H9 (cell line): ENCODE data around the gene ABHD17B. TPM values are rescaled to one million over a fixed set of nuclear protein-coding genes. Genes with fewer than 3 reads are reported as not detected.

ENCODE experiments used
- DNase-seq: peaks from one replicate; pipeline ENCODE4 v3.0.0-alpha.2; 2017
- H2AFZ ChIP-seq: one replicate; pipeline ENCODE4 v1.6.1; 2013; ENCODE audit warnings: mild to moderate bottlenecking, low read length, control low read depth, moderate library complexity
- H2AK5ac ChIP-seq: 2 replicates; pipeline ENCODE4 v1.6.1; 2013; ENCODE audit warnings: low read length, control low read depth, mixed read lengths; ENCODE audit not compliant: insufficient read length
- H2BK120ac ChIP-seq: one replicate; pipeline ENCODE4 v1.6.1; 2013; ENCODE audit warnings: low read depth, mild to moderate bottlenecking, low read length, control low read depth, inconsistent platforms; ENCODE audit not compliant: poor library complexity, severe bottlenecking
- H2BK12ac ChIP-seq: 2 replicates; pipeline ENCODE4 v1.6.1; 2013; ENCODE audit warnings: low read length, control low read depth, mixed read lengths, low read depth; ENCODE audit not compliant: insufficient read length
- H2BK15ac ChIP-seq: 2 replicates; pipeline ENCODE4 v1.6.1; 2013; ENCODE audit warnings: low read depth, low read length, control low read depth
- H2BK20ac ChIP-seq: one replicate; pipeline ENCODE4 v1.6.1; 2013; ENCODE audit warnings: low read depth, mild to moderate bottlenecking, low read length, control low read depth, inconsistent platforms; ENCODE audit not compliant: poor library complexity, severe bottlenecking
- H2BK5ac ChIP-seq: 2 replicates; pipeline ENCODE4 v1.6.1; 2013; ENCODE audit warnings: low read length, control low read depth, mixed read lengths; ENCODE audit not compliant: insufficient read length
- H3K14ac ChIP-seq: 2 replicates; pipeline ENCODE4 v1.6.1; 2013; ENCODE audit warnings: low read length, control low read depth; ENCODE audit not compliant: insufficient read depth
- H3K18ac ChIP-seq: 2 replicates; pipeline ENCODE4 v1.6.1; 2013; ENCODE audit warnings: low read depth, mild to moderate bottlenecking, mixed read lengths, low read length, control low read depth; ENCODE audit not compliant: insufficient read length
- H3K23ac ChIP-seq: 2 replicates; pipeline ENCODE4 v1.6.1; 2013; ENCODE audit warnings: low read length, control low read depth, mixed read lengths, low read depth; ENCODE audit not compliant: insufficient read length
- H3K23me2 ChIP-seq: 2 replicates; pipeline ENCODE4 v1.6.1; 2013; ENCODE audit warnings: low read depth, mild to moderate bottlenecking, mixed read lengths, low read length, control low read depth; ENCODE audit not compliant: insufficient read length, poor library complexity, severe bottlenecking
- H3K27ac ChIP-seq: 2 replicates; pipeline ENCODE4 v1.5.1; 2013; ENCODE audit warnings: low read length, control low read depth, mixed read lengths, low read depth; ENCODE audit not compliant: insufficient read length
- H3K27me3 ChIP-seq: 2 replicates; pipeline ENCODE4 v1.6.1; 2013; ENCODE audit warnings: low read length, control low read depth, inconsistent platforms; ENCODE audit not compliant: insufficient read depth
- H3K4ac ChIP-seq: 2 replicates; pipeline ENCODE4 v1.6.1; 2013; ENCODE audit warnings: low read depth, mild to moderate bottlenecking, control low read depth, inconsistent platforms, low read length, moderate library complexity
- H3K4me1 ChIP-seq: 2 replicates; pipeline ENCODE4 v1.6.1; 2013; ENCODE audit warnings: low read length, control low read depth, inconsistent platforms; ENCODE audit not compliant: insufficient read depth
- H3K4me2 ChIP-seq: 2 replicates; pipeline ENCODE4 v1.6.1; 2013; ENCODE audit warnings: low read length, control low read depth, mixed read lengths; ENCODE audit not compliant: insufficient read length, insufficient read depth
- H3K56ac ChIP-seq: 2 replicates; pipeline ENCODE4 v1.6.1; 2013; ENCODE audit warnings: low read depth, mild to moderate bottlenecking, mixed read lengths, low read length, control low read depth; ENCODE audit not compliant: insufficient read length
- H3K79me1 ChIP-seq: 2 replicates; pipeline ENCODE4 v1.6.1; 2013; ENCODE audit warnings: low read depth, mild to moderate bottlenecking, moderate library complexity, low read length, control low read depth, inconsistent platforms; ENCODE audit not compliant: insufficient read depth, poor library complexity, severe bottlenecking
- H3K79me2 ChIP-seq: 2 replicates; pipeline ENCODE4 v1.6.1; 2013; ENCODE audit warnings: low read length, control low read depth, inconsistent platforms; ENCODE audit not compliant: insufficient read depth
- H3K9ac ChIP-seq: 2 replicates; pipeline ENCODE4 v1.6.1; 2013; ENCODE audit warnings: low read length, control low read depth, mixed read lengths; ENCODE audit not compliant: insufficient read length; ENCODE audit errors: extremely low read depth
- H3K9me3 ChIP-seq: one replicate; pipeline ENCODE4 v1.6.1; 2013; ENCODE audit warnings: low read depth, low read length, inconsistent platforms; ENCODE audit not compliant: control insufficient read depth
- H3T11ph ChIP-seq: one replicate; pipeline ENCODE4 v1.6.1; 2013; ENCODE audit warnings: mild to moderate bottlenecking, low read length, control low read depth, inconsistent platforms
- H4K20me1 ChIP-seq: one replicate; pipeline ENCODE4 v1.6.1; 2013; ENCODE audit not compliant: control insufficient read depth, insufficient read length, insufficient read depth
- H4K5ac ChIP-seq: 2 replicates; pipeline ENCODE4 v1.6.1; 2013; ENCODE audit warnings: low read depth, mild to moderate bottlenecking, mixed read lengths, low read length, control low read depth; ENCODE audit not compliant: insufficient read length
- H4K8ac ChIP-seq: replicated peaks from 2 replicates; pipeline ENCODE4 v1.6.1; 2013; ENCODE audit warnings: low read length, control low read depth, mixed read lengths, low read depth; ENCODE audit not compliant: insufficient read length
- H4K91ac ChIP-seq: 2 replicates; pipeline ENCODE4 v1.6.1; 2013; ENCODE audit warnings: low read depth, mild to moderate bottlenecking, moderate library complexity, mixed read lengths, low read length, control low read depth; ENCODE audit not compliant: insufficient read length
- H3K27ac Mint-ChIP-seq, 3 experiments: 2 replicates in 2 of 3; 3 replicates in 1 of 3; pipeline ENCODE4 v1.8.0; 2020 to 2021; ENCODE audit warnings: mixed read lengths in 3 of 3, mild to moderate bottlenecking in 1 of 3, moderate library complexity in 1 of 3
- H3K27me3 Mint-ChIP-seq: 2 replicates; pipeline ENCODE4 v1.8.0; 2021; ENCODE audit warnings: low read depth, mild to moderate bottlenecking, moderate library complexity, mixed read lengths
- H3K36me3 Mint-ChIP-seq, 3 experiments: 2 replicates in 2 of 3; 3 replicates in 1 of 3; pipeline ENCODE4 v1.8.0; 2020 to 2021; ENCODE audit warnings: low read depth in 3 of 3, mixed read lengths in 3 of 3; ENCODE audit not compliant: insufficient read depth in 1 of 3
- H3K4me1 Mint-ChIP-seq, 2 experiments: 2 replicates each; pipeline ENCODE4 v1.8.0; 2020; ENCODE audit warnings: mixed read lengths in 2 of 2
- H3K4me3 Mint-ChIP-seq, 2 experiments: 2 replicates in 1 of 2; 3 replicates in 1 of 2; pipeline ENCODE4 v1.8.0; 2020 to 2021; ENCODE audit warnings: mild to moderate bottlenecking in 2 of 2, mixed read lengths in 2 of 2, moderate library complexity in 1 of 2
- H3K9me3 Mint-ChIP-seq, 2 experiments: 2 replicates in 1 of 2; 3 replicates in 1 of 2; pipeline ENCODE4 v1.8.0; 2020; ENCODE audit warnings: mild to moderate bottlenecking in 2 of 2, mixed read lengths in 2 of 2, moderate library complexity in 1 of 2
- WGBS: extraction: QIAGEN DNeasy Blood & Tissue Kit; methylation state at CpG from one replicate; pipeline ENCODE4 v1.1.7; 2013; ENCODE audit warnings: missing lambda C conversion rate, low lambda C conversion rate, mixed read lengths; ENCODE audit not compliant: insufficient read length; ENCODE audit errors: extremely low coverage; 5-methylcytosine and 5-hydroxymethylcytosine counted together
- total RNA-seq: library from RNA; stranded (reverse); gene quantifications from 2 replicates; pipeline ENCODE4 v1.2.1, GENCODE V29; 2021
- TF ChIP-seq, protein P1 (sequence below): fragments of 200-600 bp; sonication (generic); conservative IDR thresholded peaks from 3 replicates; pipeline ENCODE4 v1.8.0; 2021; ENCODE audit warnings: antibody characterized with exemption, mild to moderate bottlenecking

Gene ABHD17B
- total RNA-seq, 1 experiment from 2014 or later, result 67.6 TPM

DNA sequence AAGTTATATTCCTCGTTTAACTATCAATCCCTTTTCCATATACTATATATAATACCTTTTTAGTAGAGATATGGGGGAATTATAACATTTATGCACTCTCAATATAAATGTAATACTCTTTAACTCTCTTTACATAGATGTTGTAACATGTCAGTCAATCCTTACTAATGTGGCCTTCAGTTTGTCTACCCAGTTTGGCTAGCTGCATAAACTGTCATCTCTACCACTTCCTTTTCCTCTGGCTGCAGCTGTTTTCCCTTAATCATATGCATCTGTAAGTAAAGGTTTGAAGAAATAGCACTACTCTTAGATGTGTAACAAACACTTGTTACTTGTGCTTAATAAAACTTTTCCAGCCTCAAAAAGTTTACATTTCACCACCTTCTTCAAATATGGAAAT, 13.4 kb downstream of the ABHD17B start:
- Histone ChIP-seq H3K23ac (no peak overlapping the region), H3K18ac (no peak overlapping the region), H2BK120ac (no peak overlapping the region), H2BK20ac (no peak overlapping the region), H3K23me2 (no peaks in the 10 kb centered on the region), H3K4me2 (no peak overlapping the region), H2AK5ac (no peak overlapping the region), H3K4ac (no peak overlapping the region), H2BK12ac (no peak overlapping the region), H3K9me3 (no peaks in the 10 kb centered on the region), H3K4me1 (no peaks in the 10 kb centered on the region; the same call in 1 of the 2 replicates), H2BK5ac (no peak overlapping the region), H3K9ac (no peak overlapping the region), H3T11ph (no peak overlapping the region), H3K27me3 (no peaks in the 10 kb centered on the region), H4K91ac (no peak overlapping the region), H4K20me1 (no peaks in the 10 kb centered on the region), H4K5ac (no peak overlapping the region), H3K56ac (no peak overlapping the region), H2AFZ (no peak overlapping the region), H3K79me1 (no peaks in the 10 kb centered on the region), H3K79me2 (peaks cover 69% of the 10 kb centered on the region; the same call in 1 of the 2 replicates), H4K8ac (no peak overlapping the region), H3K14ac (no peak overlapping the region), H2BK15ac (no peak overlapping the region), H3K27ac (no peak overlapping the region)
- TF ChIP-seq, protein P1, sequence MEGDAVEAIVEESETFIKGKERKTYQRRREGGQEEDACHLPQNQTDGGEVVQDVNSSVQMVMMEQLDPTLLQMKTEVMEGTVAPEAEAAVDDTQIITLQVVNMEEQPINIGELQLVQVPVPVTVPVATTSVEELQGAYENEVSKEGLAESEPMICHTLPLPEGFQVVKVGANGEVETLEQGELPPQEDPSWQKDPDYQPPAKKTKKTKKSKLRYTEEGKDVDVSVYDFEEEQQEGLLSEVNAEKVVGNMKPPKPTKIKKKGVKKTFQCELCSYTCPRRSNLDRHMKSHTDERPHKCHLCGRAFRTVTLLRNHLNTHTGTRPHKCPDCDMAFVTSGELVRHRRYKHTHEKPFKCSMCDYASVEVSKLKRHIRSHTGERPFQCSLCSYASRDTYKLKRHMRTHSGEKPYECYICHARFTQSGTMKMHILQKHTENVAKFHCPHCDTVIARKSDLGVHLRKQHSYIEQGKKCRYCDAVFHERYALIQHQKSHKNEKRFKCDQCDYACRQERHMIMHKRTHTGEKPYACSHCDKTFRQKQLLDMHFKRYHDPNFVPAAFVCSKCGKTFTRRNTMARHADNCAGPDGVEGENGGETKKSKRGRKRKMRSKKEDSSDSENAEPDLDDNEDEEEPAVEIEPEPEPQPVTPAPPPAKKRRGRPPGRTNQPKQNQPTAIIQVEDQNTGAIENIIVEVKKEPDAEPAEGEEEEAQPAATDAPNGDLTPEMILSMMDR, result no peak
- no peak overlapping the region for H3K27ac Mint-ChIP-seq
- no CpG with 5 or more reads among the region's 1 CpG for WGBS
- H3K27me3 Mint-ChIP-seq, result no peaks in the 10 kb centered on the region
- H3K36me3 Mint-ChIP-seq, result peaks cover 9 to 32% (median 10%) of the 10 kb centered on the region in 3 experiments; a peak in 6 of 7 replicates
- no peak for DNase-seq
- no peak overlapping the region for H3K4me3 Mint-ChIP-seq
- no peaks in the 10 kb centered on the region for H3K9me3 Mint-ChIP-seq
- peaks cover 52 to 65% of the 10 kb centered on the region in 2 experiments for H3K4me1 Mint-ChIP-seq
